Chondrocyte (in vitro differentiated cells): Measurements from ENCODE around the gene CPN2. TPM values are rescaled to one million over a fixed set of nuclear protein-coding genes. Genes with fewer than 3 reads are reported as not detected.

ENCODE experiments used
- DNase-seq: peaks from one replicate; pipeline ENCODE4 v3.0.0; 2021; ENCODE audit warnings: mixed read lengths, low spot score
- H3K27ac Mint-ChIP-seq: one replicate; pipeline ENCODE4 v1.8.0; 2021; ENCODE audit warnings: mild to moderate bottlenecking, moderate library complexity, mixed read lengths; ENCODE audit not compliant: unreplicated experiment
- H3K27me3 Mint-ChIP-seq: 2 replicates; pipeline ENCODE4 v1.8.0; 2021; ENCODE audit warnings: low read depth, mixed read lengths
- H3K36me3 Mint-ChIP-seq: 2 replicates; pipeline ENCODE4 v1.8.0; 2021; ENCODE audit warnings: low read depth, mixed read lengths
- H3K4me1 Mint-ChIP-seq: 2 replicates; pipeline ENCODE4 v1.8.0; 2021; ENCODE audit warnings: low read depth, mild to moderate bottlenecking, mixed read lengths
- H3K4me3 Mint-ChIP-seq: one replicate; pipeline ENCODE4 v1.8.0; 2021; ENCODE audit warnings: mild to moderate bottlenecking, moderate library complexity, mixed read lengths; ENCODE audit not compliant: unreplicated experiment
- H3K9me3 Mint-ChIP-seq: 2 replicates; pipeline ENCODE4 v1.8.0; 2021; ENCODE audit warnings: low read depth, mixed read lengths
- CTCF ChIP-seq: fragments of 200-600 bp; sonication (generic); IDR thresholded peaks from 2 replicates; pipeline ENCODE4 v1.5.0; 2021; ENCODE audit warnings: antibody characterized with exemption, mild to moderate bottlenecking, moderate library complexity
- long read RNA-seq: library from polyadenylated mRNA; stranded (forward); transcript quantifications from one replicate; pipeline ENCODE4 v2.0.0, GENCODE V29; 2021
- total RNA-seq: library from RNA; stranded (reverse); gene quantifications from 3 replicates; pipeline ENCODE4 v1.2.1, GENCODE V29; 2021

CPN2 gene
- total RNA-seq, result not detected in 3 replicates
- long read RNA-seq, result 0 reads

GRCh38 chr3:194351080-194351672 is at the start of gene CPN2:
Gene CPN2, minus strand, starts transcription at chr3:194351328. Its CDS starts 8,626 bp downstream, at chr3:194342702.
- Mint-ChIP-seq H3K9me3 (no peaks in the 10 kb centered on the region), H3K36me3 (no peaks in the 10 kb centered on the region), H3K4me1 (peaks cover 2% of the 10 kb centered on the region), H3K4me3 (no peak within 1 kb of the TSS), H3K27ac (no peak within 1 kb of the TSS), H3K27me3 (peaks cover 5% of the 10 kb centered on the region)
- no peak for TF ChIP-seq CTCF
- no peak for DNase-seq

GRCh38 chr3:194399874-194400411 is 48.8 kb upstream of the CPN2 start:
- Mint-ChIP-seq H3K4me1 (peaks cover 3% of the 10 kb centered on the region), H3K36me3 (peaks cover 3% of the 10 kb centered on the region), H3K9me3 (no peaks in the 10 kb centered on the region), H3K4me3 (no peak overlapping the region), H3K27me3 (no peaks in the 10 kb centered on the region), H3K27ac (no peak overlapping the region)
- DNase-seq, result no peak
- TF ChIP-seq CTCF, result no peak

GRCh38 chr3:194399166-194399565 is 48.0 kb upstream of the CPN2 start, which contains the start of gene GP5:
Gene GP5, minus strand, starts transcription at chr3:194399266. Its CDS starts 984 bp downstream, at chr3:194398282.
- no peaks in the 10 kb centered on the region for H3K27me3 Mint-ChIP-seq
- H3K27ac Mint-ChIP-seq, result no peak within 1 kb of the TSS
- TF ChIP-seq CTCF, result no peak
- H3K36me3 Mint-ChIP-seq, result peaks cover 3% of the 10 kb centered on the region
- H3K4me1 Mint-ChIP-seq, result peaks cover 3% of the 10 kb centered on the region
- H3K4me3 Mint-ChIP-seq, result no peak within 1 kb of the TSS
- H3K9me3 Mint-ChIP-seq, result no peaks in the 10 kb centered on the region
- DNase-seq, result no peak

- H3K4me1 Mint-ChIP-seq, result peaks cover 3% of the 10 kb centered on the region
- TF ChIP-seq CTCF, result no peak
- H3K9me3 Mint-ChIP-seq, result no peaks in the 10 kb centered on the region
- H3K27me3 Mint-ChIP-seq, result no peaks in the 10 kb centered on the region
- DNase-seq, result no peak
- H3K27ac Mint-ChIP-seq, result no peak overlapping the region
- H3K36me3 Mint-ChIP-seq, result peaks cover under 1% of the 10 kb centered on the region
- no peak overlapping the region for H3K4me3 Mint-ChIP-seq
These were observed 46.7 kb upstream of the CPN2 start for GRCh38 chr3:194397757-194398312.

- Mint-ChIP-seq H3K36me3 (no peaks in the 10 kb centered on the region), H3K27ac (no peak overlapping the region), H3K27me3 (no peaks in the 10 kb centered on the region), H3K4me1 (peaks cover 3% of the 10 kb centered on the region), H3K9me3 (no peaks in the 10 kb centered on the region), H3K4me3 (no peak overlapping the region)
- DNase-seq, result no peak
- TF ChIP-seq CTCF, result no peak
These were observed 46.0 kb upstream of the CPN2 start for GRCh38 chr3:194396859-194397756.
